ENCODE data around the gene FNDC11. TPM values are rescaled to one million over a fixed set of nuclear protein-coding genes. Genes with fewer than 3 reads are reported as not detected.

The FNDC11 gene
- total RNA-seq, 1 experiment from 2014 or later, result 0.46 TPM

- DNase-seq (ENCODE audit: low read depth), result no peak
These were observed 14.3 kb upstream of the FNDC11 start for GRCh38 chr20:63539441-63540370.

GRCh38 chr20:63540417-63541186, 13.4 kb upstream of the FNDC11 start:
- no peak for DNase-seq (ENCODE audit: low read depth)

GRCh38 chr20:63541371-63541770, 12.6 kb upstream of the FNDC11 start:
- no peak for DNase-seq (ENCODE audit: low read depth)

- DNase-seq (ENCODE audit: low read depth), result no peak
These were observed 11.9 kb upstream of the FNDC11 start for GRCh38 chr20:63542031-63542559.

- DNase-seq (ENCODE audit: low read depth), result no peak
These were observed 11.3 kb upstream of the FNDC11 start for GRCh38 chr20:63542696-63543095.

GRCh38 chr20:63543131-63543530, 10.8 kb upstream of the FNDC11 start:
- DNase-seq (ENCODE audit: low read depth), result no peak

GRCh38 chr20:63543733-63544132, 10.2 kb upstream of the FNDC11 start:
- no peak for DNase-seq (ENCODE audit: low read depth)

- no peak for DNase-seq (ENCODE audit: low read depth)
These were observed 9.6 kb upstream of the FNDC11 start for GRCh38 chr20:63544241-63544957.

- DNase-seq (ENCODE audit: low read depth), result no peak
These were observed 8.9 kb upstream of the FNDC11 start for GRCh38 chr20:63544958-63545516.

GRCh38 chr20:63545814-63546213, 8.1 kb upstream of the FNDC11 start:
- DNase-seq (ENCODE audit: low read depth), result no peak

GRCh38 chr20:63546256-63546955, 7.6 kb upstream of the FNDC11 start:
- DNase-seq (ENCODE audit: low read depth), result no peak

- DNase-seq (ENCODE audit: low read depth), result no peak
These were observed 6.8 kb upstream of the FNDC11 start for GRCh38 chr20:63546956-63547724.

GRCh38 chr20:63547725-63548480, 6.1 kb upstream of the FNDC11 start, which contains the start of gene SRMS:
Gene SRMS (minus strand): TSS chr20:63547749. CDS start chr20:63547463, 286 bp downstream.
- no peak for DNase-seq (ENCODE audit: low read depth)

GRCh38 chr20:63548542-63548941, 5.4 kb upstream of the FNDC11 start:
- no peak for DNase-seq (ENCODE audit: low read depth)

GRCh38 chr20:63549019-63549418, 4.9 kb upstream of the FNDC11 start:
- no peak for DNase-seq (ENCODE audit: low read depth)

GRCh38 chr20:63549679-63550282, 4.2 kb upstream of the FNDC11 start:
- no peak for DNase-seq (ENCODE audit: low read depth)

GRCh38 chr20:63551068-63551467, 2.9 kb upstream of the FNDC11 start:
- DNase-seq (ENCODE audit: low read depth), result no peak

- DNase-seq (ENCODE audit: low read depth), result no peak
These were observed 1.3 kb upstream of the FNDC11 start for GRCh38 chr20:63552481-63553249.

Data from LHCN-M2 (cell line).